ENCODE results near the gene AKR1B15.

The AKR1B15 gene

DNA sequence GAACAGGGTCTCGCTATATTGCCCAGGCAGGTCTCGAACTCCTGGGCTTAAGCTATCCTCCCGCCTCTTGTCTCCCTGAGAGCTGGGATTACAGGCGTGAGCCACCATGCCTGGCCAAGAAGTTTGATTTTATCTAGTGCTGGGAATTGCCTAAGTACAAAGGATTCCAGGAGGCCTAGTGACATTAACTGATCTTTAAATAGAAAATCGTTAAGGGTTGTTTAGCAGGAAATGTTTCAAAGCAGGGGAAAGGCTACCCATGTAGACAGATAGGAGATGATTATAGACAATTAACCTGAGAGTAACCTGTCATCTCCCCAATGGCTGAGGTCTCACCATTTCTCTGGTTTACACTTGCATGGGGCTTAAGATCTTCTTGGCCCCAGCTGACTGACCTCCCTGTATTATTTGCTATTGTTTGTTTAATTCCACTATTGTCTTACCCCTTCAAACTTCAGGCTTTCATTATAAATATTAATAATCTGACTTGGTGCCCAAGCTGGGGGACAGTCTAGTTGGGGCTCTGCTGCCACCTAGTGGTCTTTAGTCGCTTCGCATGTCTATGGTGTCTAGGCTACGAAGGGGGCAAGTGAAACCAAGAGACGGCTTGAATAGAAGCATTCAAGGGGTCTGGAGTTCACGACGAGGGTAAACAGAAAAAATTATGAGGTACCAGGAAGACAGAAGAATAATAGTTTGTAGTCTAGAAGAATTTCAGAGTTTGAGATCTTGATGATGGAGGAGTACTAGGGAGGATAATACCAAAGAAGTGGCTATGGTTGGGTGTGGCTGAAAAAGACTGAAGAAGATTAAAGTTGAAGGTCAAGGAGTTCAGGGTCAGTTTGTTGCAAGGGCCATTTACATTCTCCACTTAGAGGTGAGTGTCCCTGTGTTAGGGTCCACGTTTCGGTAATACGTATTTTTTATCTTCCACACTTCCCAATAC is 57.3 kb downstream of the AKR1B15 start:
- in situ Hi-C loops (cut with MboI; ENCODE audit: low pct_unique_long_range_greater_than_20kb, low sequenced_read_pairs, unreplicated experiment) = no loop called here
- DNase-seq (ENCODE audit: low spot score) = peak; percentile 51
- peak; percentile 83 for TF ChIP-seq CTCF (IDR thresholded peaks at IDR 0.05; ENCODE audit: extremely low read depth, insufficient read depth, missing control alignments)

DNA sequence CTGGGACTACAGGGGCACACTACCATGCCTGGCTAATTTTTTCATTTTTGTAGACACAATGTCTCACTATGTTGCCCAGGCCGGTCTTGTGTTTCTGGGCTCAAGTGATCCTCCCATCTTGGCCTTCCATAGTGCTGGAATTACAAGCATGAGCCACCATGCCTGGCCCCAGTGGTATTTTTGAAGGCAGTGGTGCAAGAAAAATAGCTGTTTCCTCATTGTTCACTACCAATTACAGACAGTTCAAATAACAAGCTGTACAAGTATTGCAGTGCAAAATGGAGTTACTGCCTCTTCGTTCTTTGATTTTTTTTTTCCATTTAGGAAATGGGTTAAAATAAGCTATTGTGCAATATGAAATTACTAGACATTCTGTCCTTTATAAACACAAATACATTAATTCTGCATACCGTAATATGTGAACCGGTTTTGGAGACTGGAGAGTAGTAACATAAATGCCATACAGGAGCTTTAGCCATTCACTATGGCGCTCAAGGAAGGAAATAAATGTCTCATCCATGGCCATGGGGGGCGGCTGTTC is 62.8 kb downstream of the AKR1B15 start:
- DNase-seq (ENCODE audit: low spot score) = no peak
- TF ChIP-seq CTCF (IDR thresholded peaks at IDR 0.05; ENCODE audit: extremely low read depth, insufficient read depth, missing control alignments) = no peak
- in situ Hi-C loops (cut with MboI; ENCODE audit: low pct_unique_long_range_greater_than_20kb, low sequenced_read_pairs, unreplicated experiment) = loop anchor here (10.0 kb wide), 1 partner anchor 177 kb away; no protein-coding TSS in a partner anchor

- TF ChIP-seq CTCF (IDR thresholded peaks at IDR 0.05; ENCODE audit: extremely low read depth, insufficient read depth, missing control alignments) = peak; percentile 4
- no peak for DNase-seq (ENCODE audit: low spot score)
- in situ Hi-C loops (cut with MboI; ENCODE audit: low pct_unique_long_range_greater_than_20kb, low sequenced_read_pairs, unreplicated experiment) = loop anchor here (10.0 kb wide), 1 partner anchor 177 kb away; no protein-coding TSS in a partner anchor
These were observed 63.3 kb downstream of the AKR1B15 start for GRCh38 chr7:134612197-134612596.

- in situ Hi-C loops (cut with MboI; ENCODE audit: low pct_unique_long_range_greater_than_20kb, low sequenced_read_pairs, unreplicated experiment) = loop anchor here (10.0 kb wide), 1 partner anchor 179 kb away; no protein-coding TSS in a partner anchor
- TF ChIP-seq CTCF (IDR thresholded peaks at IDR 0.05; ENCODE audit: extremely low read depth, insufficient read depth, missing control alignments) = no peak
- DNase-seq (ENCODE audit: low spot score) = no peak
These were observed 64.9 kb downstream of the AKR1B15 start for GRCh38 chr7:134613623-134614347.

- TF ChIP-seq CTCF (IDR thresholded peaks at IDR 0.05; ENCODE audit: extremely low read depth, insufficient read depth, missing control alignments) = no peak
- no peak for DNase-seq (ENCODE audit: low spot score)
- in situ Hi-C loops (cut with MboI; ENCODE audit: low pct_unique_long_range_greater_than_20kb, low sequenced_read_pairs, unreplicated experiment) = loop anchor here (10.0 kb wide), 1 partner anchor 182 kb away; no protein-coding TSS in a partner anchor
These were observed 67.7 kb downstream of the AKR1B15 start for GRCh38 chr7:134616611-134617010.
